ENCODE measurements around the gene EIF4EBP2.

Gene EIF4EBP2

GRCh38 chr10:70378122-70378521 is 25.8 kb upstream of the EIF4EBP2 start:
- no peak for DNase-seq (ENCODE audit: low spot score)

GRCh38 chr10:70379581-70380176 is 24.3 kb upstream of the EIF4EBP2 start:
- no peak for DNase-seq (ENCODE audit: low spot score)

- DNase-seq (ENCODE audit: low spot score) = no peak
Measured at GRCh38 chr10:70380350-70381135, 23.4 kb upstream of the EIF4EBP2 start.

GRCh38 chr10:70381471-70382421 is 22.2 kb upstream of the EIF4EBP2 start:
- peak; percentile 78 for DNase-seq (ENCODE audit: low spot score)

- DNase-seq (ENCODE audit: low spot score) = no peak
Measured at GRCh38 chr10:70391654-70392053, 12.3 kb upstream of the EIF4EBP2 start.

GRCh38 chr10:70396140-70396539 is 7.8 kb upstream of the EIF4EBP2 start:
- DNase-seq (ENCODE audit: low spot score) = no peak

GRCh38 chr10:70399177-70399576 is 4.8 kb upstream of the EIF4EBP2 start:
- DNase-seq (ENCODE audit: low spot score) = no peak

- no peak for DNase-seq (ENCODE audit: low spot score)
Measured at GRCh38 chr10:70403483-70404035, 386 bp upstream of the EIF4EBP2 start.

- DNase-seq (ENCODE audit: low spot score) = no peak
Measured at GRCh38 chr10:70404787-70405036, 767 bp downstream of the EIF4EBP2 start.

- peak; percentile 52 for DNase-seq (ENCODE audit: low spot score)
Measured at GRCh38 chr10:70405037-70405824, 1.3 kb downstream of the EIF4EBP2 start.

- no peak for DNase-seq (ENCODE audit: low spot score)
Measured at GRCh38 chr10:70409772-70410171, 5.8 kb downstream of the EIF4EBP2 start.

GRCh38 chr10:70410608-70411007 is 6.7 kb downstream of the EIF4EBP2 start:
- no peak for DNase-seq (ENCODE audit: low spot score)

- DNase-seq (ENCODE audit: low spot score) = no peak
Measured at GRCh38 chr10:70412356-70412755, 8.4 kb downstream of the EIF4EBP2 start.

- DNase-seq (ENCODE audit: low spot score) = no peak
Measured at GRCh38 chr10:70417568-70417967, 13.6 kb downstream of the EIF4EBP2 start.

GRCh38 chr10:70418229-70418628 is 14.3 kb downstream of the EIF4EBP2 start:
- no peak for DNase-seq (ENCODE audit: low spot score)

GRCh38 chr10:70418713-70419112 is 14.8 kb downstream of the EIF4EBP2 start:
- DNase-seq (ENCODE audit: low spot score) = no peak

GRCh38 chr10:70424320-70424719 is 20.4 kb downstream of the EIF4EBP2 start:
- DNase-seq (ENCODE audit: low spot score) = no peak

- no peak for DNase-seq (ENCODE audit: low spot score)
Measured at GRCh38 chr10:70425096-70425495, 21.2 kb downstream of the EIF4EBP2 start.

GRCh38 chr10:70426823-70427222 is 22.9 kb downstream of the EIF4EBP2 start:
- no peak for DNase-seq (ENCODE audit: low spot score)

GRCh38 chr10:70430493-70431445 is 26.8 kb downstream of the EIF4EBP2 start:
- DNase-seq (ENCODE audit: low spot score) = no peak

- no peak for DNase-seq (ENCODE audit: low spot score)
Measured at GRCh38 chr10:70432101-70432500, 28.2 kb downstream of the EIF4EBP2 start.
